ENCODE results near the gene ARHGAP26.
A peak's percentile ranks its signal among the peaks of the same experiment; 100 is the strongest.
"Not testable (repeated sequence)": the region's sequence is repeated elsewhere in the genome, so short reads cannot be mapped to it uniquely, and the experiment has no call there.

Gene ARHGAP26

DNA sequence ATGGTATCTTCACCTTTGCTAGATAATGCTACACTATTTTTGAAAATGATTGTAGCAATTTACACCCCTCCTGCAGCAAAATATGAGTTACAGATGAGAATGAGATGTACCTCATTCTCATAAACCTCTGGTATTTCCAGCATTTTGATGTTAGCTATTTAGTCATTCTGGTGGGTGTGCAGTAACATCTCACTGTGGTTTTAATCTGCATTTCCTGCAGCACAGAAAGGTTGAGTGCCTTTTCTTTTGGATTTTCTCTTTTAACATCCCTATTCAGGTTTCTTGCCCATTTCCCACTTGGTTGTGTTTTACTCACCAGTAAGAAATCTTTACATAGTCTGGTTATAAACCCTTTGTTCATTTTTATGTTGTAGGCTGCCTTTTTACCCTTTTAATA lies 427.1 kb downstream of the ARHGAP26 start:
- ATAC-seq: peak; percentile 36 to 41

DNA sequence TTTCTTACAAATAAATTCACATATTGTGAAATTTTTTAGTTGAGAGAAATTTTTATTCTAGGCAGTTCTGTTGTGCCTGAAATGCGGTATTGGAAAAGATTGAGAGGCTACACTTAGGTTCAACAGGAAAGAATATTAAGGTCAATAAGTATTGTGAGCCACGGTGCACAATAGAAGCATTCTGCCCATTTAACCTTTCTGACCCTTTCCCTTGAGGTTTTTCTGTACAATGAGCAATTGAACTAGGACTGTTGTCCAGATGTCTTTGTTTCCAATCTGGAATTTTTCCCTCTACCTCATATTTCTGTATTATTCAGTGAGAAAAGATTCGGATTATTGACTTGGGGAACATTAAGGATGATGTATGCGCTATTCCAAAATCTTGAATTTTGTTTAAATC lies 428.2 kb downstream of the ARHGAP26 start:
- ATAC-seq: no peak

DNA sequence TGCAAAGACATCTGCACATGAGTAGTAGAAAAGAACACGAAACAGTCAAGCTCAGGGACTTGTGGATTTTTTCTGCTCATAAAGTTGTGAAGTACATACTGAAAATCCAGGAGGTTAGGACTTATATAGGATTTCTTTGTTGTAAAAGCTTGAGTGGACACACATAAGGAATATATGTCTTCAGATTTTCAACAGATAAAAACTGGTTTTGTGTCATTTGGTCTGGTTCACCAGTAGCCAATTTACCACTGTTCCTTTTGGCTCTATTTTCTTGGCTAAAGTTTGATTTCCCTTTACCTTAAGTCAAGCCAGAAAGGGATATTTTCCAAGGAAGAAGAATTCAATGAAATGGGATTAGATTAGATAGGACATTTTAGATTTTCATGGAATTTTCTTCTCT lies 429.0 kb downstream of the ARHGAP26 start:
- no peak for ATAC-seq

DNA sequence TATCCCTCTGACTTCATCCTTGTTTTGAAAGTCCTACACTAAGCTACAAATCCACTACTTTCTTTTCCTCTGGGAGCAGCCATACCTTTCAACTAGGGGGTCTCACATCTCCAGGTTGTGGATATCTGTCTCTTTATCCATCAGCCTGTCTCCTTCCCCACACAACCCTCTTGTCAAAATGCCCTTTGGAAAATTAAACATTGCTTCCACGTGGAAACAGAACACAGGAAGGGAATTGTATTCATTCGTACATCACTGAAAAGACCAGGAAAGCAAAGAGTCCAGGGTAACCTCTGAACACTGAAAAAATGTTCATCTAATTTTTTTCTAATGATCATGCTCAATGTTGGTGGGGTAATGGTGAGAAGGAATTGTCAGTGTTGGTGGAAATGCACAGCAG lies 429.7 kb downstream of the ARHGAP26 start:
- ATAC-seq: no peak

DNA sequence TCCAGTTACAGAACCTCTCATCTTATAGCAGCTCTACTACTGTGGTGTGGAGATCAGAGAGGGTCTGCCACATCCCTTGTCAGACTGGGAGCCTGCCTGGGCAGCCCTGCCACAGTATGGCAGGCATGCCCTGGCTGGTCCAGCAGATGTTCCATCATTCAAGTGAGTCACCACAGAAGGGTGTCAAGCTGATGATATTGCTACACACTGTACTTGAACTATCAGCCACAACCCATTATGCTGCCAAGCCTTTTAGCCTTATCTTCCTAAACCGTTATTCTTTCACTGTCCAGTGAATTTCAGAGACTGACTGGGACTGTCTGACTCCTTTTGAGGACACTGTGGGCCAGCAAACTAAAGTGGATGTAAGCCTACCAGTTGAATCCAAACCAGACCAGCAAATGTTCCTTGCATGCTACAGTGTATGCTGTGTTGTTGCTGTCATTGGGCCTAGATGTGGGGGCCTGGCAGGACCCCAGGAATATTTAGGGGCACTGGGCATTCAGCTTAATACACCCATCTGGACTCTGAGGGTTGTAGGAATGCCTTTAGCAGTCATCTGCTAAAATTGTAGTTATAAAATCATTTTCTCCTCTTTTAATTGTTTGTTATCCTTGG lies 430.7 kb downstream of the ARHGAP26 start:
- no peak for ATAC-seq

DNA sequence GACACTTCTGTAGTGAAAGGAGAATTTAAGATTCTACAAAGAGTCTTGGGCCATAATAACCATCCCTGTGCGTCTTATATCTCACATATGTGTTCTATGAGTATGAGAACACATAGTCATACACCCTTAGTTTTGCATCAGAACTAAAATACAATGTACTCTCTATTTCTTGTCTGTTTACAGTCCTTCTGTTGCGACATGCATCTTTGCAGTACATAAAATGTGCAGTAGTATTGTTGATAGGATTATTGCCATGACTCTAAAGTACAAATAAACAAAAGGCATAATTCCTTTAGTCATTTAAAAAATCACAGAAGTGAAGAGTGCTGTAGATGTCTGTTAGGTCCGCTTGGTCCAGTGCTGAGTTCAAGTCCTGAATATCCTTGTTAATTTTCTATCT lies 431.4 kb downstream of the ARHGAP26 start:
- no peak for ATAC-seq

GRCh38 chr5:143203301-143203956 lies 433.3 kb downstream of the ARHGAP26 start:
- not testable (repeated sequence) for ATAC-seq

DNA sequence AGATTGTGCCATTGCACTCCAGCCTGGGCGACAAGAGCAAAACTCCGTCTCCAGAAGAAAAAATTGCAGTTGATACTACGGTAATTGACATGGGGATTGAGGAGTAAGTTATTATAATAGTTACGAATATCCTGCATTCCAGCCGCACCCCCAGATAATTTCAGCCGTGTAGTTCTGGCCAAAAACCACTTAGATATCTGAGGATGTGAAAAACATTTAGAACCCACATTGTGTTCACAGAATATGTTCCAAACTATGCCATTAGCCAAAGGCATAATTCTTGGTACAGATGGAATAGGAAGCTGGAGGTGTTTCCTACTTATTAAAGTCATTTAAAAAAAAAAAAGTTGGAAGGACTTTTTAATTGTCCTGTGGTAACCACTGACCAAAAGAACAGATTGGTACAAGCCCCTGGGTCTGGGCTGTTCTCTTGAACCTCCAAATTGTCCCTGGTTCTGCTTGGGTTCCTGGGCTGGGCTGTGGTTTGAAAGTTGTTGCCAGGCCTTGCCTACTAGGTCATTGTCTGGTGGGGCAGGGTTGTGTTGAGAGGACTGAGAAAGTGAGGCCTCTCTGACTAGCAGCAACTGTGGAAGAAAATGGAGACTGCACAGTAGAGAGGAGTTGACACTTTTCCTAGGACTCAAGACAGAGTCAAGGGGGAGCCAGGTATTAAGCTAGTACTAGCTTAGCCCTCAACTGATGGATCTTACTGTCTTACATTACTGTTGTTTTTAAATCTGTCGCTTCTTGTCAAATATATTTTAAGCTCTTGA lies 434.5 kb downstream of the ARHGAP26 start:
- no peak for ATAC-seq

- ATAC-seq: no peak
These were observed 435.2 kb downstream of the ARHGAP26 start for GRCh38 chr5:143205386-143205785.

DNA sequence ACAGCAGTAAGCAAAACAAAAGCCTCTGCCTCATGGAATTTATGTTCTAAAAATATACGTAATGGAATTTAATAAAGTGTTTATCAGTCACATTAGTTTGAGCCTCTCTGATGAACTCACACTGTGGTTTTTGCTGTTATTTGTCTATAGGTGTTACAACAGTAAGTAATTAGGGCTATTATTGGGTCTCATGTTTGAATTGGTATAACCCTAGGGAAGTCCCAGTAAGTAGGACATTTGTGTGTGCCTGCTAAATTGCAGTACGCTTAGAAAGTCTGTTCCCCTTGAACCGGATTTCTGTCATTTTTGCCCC lies 435.7 kb downstream of the ARHGAP26 start:
- no peak for ATAC-seq

DNA sequence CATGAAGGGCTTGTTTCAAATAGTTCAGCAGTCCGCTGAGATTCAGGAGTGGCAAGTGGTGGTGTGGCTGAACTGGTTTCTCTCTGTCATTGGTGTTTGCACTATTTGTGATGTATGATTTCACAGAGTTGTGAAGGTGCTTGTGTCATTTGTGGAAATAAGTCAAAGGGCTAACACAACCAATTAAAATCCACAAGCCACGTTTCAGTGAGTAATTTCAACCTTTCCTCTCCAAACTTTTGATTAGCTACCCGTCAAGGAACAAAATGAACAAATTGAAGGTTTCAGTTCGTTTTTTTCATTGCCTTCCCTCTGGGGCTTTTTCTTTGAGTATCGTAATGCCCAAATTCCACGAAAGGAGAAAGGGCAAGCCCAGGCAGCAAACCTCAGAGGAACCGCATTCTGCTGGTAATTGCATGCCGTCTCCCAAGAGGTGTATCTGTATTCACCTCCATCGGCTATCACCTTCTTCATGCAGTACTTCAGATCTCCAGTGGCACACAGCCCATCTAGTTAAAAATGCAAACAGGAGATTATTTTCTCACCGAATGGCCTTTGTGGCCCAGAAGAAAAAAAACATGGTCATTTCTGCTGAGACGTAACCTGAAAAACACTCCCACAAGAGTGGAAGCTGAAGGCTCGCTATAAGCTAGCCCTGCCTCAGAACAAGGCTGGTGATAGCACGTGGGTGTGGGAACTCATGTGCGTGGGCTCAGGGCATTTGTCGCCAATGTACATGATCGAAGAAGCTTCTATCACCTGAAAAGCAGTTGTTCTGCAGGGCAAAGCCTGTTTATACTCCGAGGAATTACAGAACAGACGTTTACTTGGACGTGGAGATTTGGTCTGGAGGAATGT lies 436.2 kb downstream of the ARHGAP26 start:
- peak in 1 of 2 donors; percentile 20 for ATAC-seq

DNA sequence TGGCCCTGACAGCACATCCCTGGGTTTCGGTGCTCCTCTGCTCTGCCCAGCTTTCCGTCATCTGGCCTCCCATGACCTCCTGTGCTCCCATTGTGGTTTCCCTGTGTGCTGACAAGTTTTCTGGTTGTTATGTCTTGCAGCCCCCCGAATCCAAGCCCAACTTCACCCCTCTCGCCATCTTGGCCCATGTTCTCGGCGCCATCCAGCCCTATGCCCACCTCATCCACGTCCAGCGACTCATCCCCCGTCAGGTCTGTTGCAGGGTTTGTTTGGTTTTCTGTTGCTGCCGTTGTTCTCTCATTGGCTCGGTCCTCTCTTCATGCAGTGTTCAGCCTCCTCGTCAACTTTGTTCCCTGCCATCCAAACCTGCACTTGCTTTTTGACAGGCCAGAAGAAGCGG lies 436.9 kb downstream of the ARHGAP26 start:
- ATAC-seq: no peak

DNA sequence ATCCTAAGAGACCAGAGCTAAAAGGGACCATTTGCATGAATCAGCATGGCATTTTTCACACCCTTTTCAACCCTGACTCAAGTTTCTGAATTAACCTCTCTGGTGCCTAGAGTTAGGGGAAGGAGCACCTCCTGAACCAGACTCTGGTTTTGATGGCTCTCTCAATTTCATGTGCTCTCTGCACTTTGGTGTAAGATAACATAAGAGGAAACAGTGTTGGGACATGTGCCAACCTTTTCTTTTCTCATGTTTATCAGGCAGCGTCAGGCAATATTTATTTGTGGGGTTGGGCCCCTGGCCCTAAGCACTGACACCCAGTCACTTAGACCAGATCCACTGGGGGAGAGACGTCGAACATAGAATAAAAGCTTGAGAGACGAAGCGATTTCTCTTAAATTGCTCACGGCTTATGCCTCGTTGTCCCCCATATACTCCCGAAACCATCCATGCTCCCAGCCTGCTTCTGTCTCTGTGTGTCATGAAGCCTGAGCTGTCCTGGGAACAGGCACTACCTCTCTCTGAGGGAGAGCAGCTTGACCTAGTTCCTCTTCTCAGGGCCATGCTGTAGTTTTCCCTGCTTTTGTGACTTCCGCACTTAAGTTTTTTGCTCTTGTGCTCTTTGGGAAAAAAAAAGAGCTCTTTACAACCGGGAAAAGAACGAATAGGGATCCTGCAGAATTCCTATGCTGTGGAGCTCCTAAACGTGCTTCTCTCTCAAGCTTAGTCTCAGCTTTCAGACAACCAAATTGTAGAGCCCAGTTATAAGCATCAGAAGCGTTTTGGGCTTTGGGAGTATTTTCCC lies 437.6 kb downstream of the ARHGAP26 start:
- ATAC-seq: no peak

DNA sequence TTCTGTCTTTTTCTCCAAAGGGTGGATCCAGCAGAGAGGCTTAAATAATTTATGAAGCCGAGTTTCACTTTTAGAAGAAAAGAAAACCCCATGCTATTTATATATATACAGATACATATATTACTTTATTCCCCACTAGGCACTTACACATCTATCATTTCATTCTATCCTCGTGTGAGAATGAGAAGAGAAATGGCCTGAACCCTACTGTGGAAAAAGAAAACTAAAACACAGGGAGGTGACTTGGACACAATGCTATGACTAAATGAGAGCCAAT lies 438.1 kb downstream of the ARHGAP26 start:
- ATAC-seq: no peak

DNA sequence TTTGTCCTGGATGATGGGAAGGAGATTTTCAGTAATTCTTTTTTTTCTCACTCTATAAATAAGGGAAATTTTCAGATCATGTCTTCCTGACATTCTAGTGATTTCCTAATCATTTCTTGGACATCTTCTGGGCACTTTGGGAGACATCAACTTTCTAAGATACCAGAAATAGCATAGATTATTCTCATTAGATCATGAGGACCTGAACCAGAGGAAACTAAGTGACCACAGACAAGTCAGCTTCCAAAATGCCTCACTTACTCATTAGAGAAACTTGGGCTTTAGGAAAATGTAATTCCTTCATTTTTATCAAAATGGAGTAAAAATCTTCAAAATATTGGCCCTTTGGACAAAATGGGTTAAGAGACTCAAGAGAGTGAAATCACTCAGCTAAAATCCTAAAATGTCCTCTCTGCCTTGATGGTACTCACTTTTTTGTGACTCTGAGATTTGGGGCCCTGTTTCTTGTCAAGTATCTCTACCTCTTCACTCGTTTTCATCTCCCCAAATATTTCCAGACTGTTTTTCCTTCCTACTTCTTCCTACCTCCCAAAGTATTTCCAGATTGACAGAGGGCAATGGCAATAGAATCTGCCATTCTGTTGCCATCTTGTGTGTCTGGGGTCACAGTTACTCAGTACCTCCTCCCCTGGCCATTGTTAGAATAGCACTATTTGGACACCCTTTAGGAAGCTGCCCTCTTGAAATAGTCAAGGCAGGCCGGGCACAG lies 438.8 kb downstream of the ARHGAP26 start:
- no peak for ATAC-seq

GRCh38 chr5:143209881-143210395 lies 439.8 kb downstream of the ARHGAP26 start:
- ATAC-seq: no peak

GRCh38 chr5:143210576-143210975 lies 440.4 kb downstream of the ARHGAP26 start:
- ATAC-seq: no peak

DNA sequence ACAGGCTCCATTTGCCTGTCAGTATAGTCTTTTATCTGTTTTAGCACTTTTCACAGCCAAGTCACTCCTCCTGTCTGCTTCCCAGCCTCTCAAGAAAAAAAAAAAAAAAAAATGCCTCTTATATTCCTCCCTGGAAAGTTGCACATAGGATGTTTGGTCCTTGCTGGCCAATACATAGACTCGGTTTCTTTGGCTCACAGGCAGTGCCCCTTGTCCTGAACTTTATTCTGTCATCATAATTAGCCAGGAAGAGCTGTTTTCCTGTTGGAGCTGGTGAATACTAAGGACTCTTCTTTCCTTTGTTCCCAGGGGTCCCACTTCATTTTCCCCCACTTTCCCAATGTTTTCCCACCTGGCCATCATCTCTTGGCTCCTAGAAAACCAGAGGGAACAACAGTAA lies 442.1 kb downstream of the ARHGAP26 start:
- no peak for ATAC-seq

GRCh38 chr5:143213231-143213850 lies 443.2 kb downstream of the ARHGAP26 start:
- ATAC-seq: no peak

DNA sequence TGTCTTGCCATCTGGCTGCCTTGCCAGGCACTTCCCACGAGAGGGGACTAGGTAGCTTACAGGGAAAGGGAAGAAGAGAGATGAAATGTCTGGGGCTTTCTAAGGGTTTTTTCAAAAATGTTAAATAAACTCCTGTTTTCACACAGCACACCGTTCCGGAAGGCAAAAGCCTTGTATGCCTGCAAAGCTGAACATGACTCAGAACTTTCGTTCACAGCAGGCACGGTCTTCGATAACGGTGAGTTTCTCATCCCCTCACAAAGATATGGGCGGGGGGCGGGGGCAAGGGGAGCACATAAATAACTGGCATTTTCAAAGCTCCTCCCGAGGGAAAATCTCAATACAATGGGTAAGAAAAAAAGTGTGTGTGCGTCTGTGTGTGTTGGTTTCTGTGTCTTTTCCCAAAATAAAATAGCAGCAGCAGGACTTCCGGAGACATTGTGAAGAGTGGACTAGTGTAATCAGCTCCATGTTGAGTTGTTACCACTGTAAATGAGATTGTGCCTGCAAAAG lies 443.7 kb downstream of the ARHGAP26 start:
- peak; percentile 64 to 69 for ATAC-seq

GRCh38 chr5:143214458-143214857 lies 444.3 kb downstream of the ARHGAP26 start:
- no peak for ATAC-seq
